Dermis lymphatic vessel endothelial cell (primary cell): ENCODE results near the gene MAP3K7CL. TPM values are rescaled to one million over a fixed set of nuclear protein-coding genes. Genes with fewer than 3 reads are reported as not detected.

Experiments used
- total RNA-seq: library from RNA; depleted of rRNA; stranded (reverse); fragments of >200 nt; gene quantifications from 2 replicates; pipeline ENCODE4 v1.2.1, GENCODE V29; 2014

Gene MAP3K7CL, protein sequence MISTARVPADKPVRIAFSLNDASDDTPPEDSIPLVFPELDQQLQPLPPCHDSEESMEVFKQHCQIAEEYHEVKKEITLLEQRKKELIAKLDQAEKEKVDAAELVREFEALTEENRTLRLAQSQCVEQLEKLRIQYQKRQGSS
- total RNA-seq = 2.1 and 3.9 TPM in 2 replicates

DNA sequence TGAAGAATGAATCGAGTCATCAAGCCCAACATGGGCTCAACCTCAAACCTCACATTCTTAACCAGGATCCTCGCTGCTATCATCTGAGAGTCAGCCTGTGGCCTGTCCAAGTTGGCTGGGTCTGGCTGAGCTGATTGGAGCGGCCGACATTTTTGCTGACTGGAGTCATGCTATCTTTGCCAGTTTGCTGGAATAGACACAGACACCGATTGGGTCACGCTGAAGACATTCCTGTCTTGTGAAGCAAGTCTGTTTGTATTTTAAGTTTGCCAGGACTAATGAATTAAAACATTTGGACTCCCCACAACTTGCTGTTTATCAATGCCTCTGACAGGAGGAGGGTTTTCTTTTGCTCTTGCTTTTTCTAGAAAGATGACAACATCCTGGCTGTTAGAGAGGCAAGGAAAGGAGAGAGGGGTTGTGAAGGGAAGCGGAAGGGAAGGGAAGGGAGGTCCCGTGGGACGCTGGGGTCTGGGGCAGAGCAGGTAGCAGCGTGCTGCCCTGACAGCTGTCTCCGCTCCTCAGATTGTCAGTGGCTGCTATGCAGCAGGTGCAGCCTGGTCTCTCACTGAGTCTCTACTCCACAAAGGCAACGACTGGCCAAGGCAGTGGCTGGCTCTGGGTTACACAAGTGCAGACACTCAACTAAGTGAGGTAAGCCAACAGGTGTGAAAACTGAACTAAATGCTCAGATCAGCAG lies at the start of gene MAP3K7CL:
MAP3K7CL (plus strand) TSS at position 375 of the 700 bp plus-strand sequence. CDS start 2,701 bp downstream, outside the sequence.

Other genes with a start within 250 kb of the MAP3K7CL start
- gene LTN1, start 137.8 kb upstream of the MAP3K7CL start, total RNA-seq = 19.8 and 25.0 TPM in 2 replicates
- gene RWDD2B, start 111.3 kb upstream of the MAP3K7CL start, total RNA-seq = 12.4 and 16.9 TPM in 2 replicates
- gene USP16, start 106.0 kb upstream of the MAP3K7CL start, total RNA-seq = 24.8 and 29.7 TPM in 2 replicates
- gene CCT8, start 57.0 kb upstream of the MAP3K7CL start, total RNA-seq = 200 and 218 TPM in 2 replicates
- 51.1 and 56.3 TPM in 2 replicates for gene BACH1, start 168.3 kb downstream of the MAP3K7CL start, total RNA-seq